WTC11 (cell line): ENCODE measurements around the gene AHR. TPM values are rescaled to one million over a fixed set of nuclear protein-coding genes. Genes with fewer than 3 reads are reported as not detected.

Source experiments
- ATAC-seq: fragments of 200-7000 bp; cut with Tn5 transposase; 2 replicates; pipeline ENCODE4 v1.10.0; 2021; ENCODE audit warnings: mild to moderate bottlenecking, moderate library complexity
- CTCF ChIA-PET: fragments of 300-600 bp; sonication (Branson Sonifier 250); formaldehyde crosslinking; loops from one replicate; lab custom pipeline; 2021; ENCODE audit warnings: antibody characterized with exemption; lab: Charles Lee
- POLR2A ChIA-PET: fragments of 350-600 bp; sonication (Branson Sonifier 250); formaldehyde crosslinking; loops from one replicate; lab custom pipeline; 2021; ENCODE audit warnings: antibody characterized with exemption; lab: Charles Lee
- DNase-seq: peaks from one replicate; pipeline ENCODE4 v3.0.0; 2021; ENCODE audit warnings: low spot score
- H3K27ac Mint-ChIP-seq: 2 replicates; pipeline ENCODE4 v1.8.0; 2021; ENCODE audit warnings: mixed read lengths
- H3K27me3 Mint-ChIP-seq: 2 replicates; pipeline ENCODE4 v1.8.0; 2021; ENCODE audit warnings: low read depth, mild to moderate bottlenecking, moderate library complexity, mixed read lengths
- H3K36me3 Mint-ChIP-seq: 2 replicates; pipeline ENCODE4 v1.8.0; 2021; ENCODE audit warnings: mixed read lengths
- H3K4me1 Mint-ChIP-seq: 2 replicates; pipeline ENCODE4 v1.8.0; 2022; ENCODE audit warnings: mixed read lengths
- H3K4me3 Mint-ChIP-seq: 2 replicates; pipeline ENCODE4 v1.8.0; 2021; ENCODE audit warnings: mild to moderate bottlenecking, moderate library complexity, mixed read lengths
- H3K9me3 Mint-ChIP-seq: 2 replicates; pipeline ENCODE4 v1.8.0; 2021; ENCODE audit warnings: mixed read lengths
- ATF1 ChIP-seq: sonication (generic); formaldehyde crosslinking; IDR thresholded peaks from 2 replicates; pipeline ENCODE4 v1.8.1; 2023; ENCODE audit warnings: mild to moderate bottlenecking, moderate library complexity, missing genetic modification reagents
- ATF6 ChIP-seq: sonication (generic); formaldehyde crosslinking; IDR thresholded peaks from 2 replicates; pipeline ENCODE4 v1.8.1; 2023; ENCODE audit warnings: mild to moderate bottlenecking, missing genetic modification reagents
- CREB1 ChIP-seq: sonication (generic); formaldehyde crosslinking; IDR thresholded peaks from 2 replicates; pipeline ENCODE4 v1.8.0; 2023; ENCODE audit warnings: mild to moderate bottlenecking, missing genetic modification reagents
- E2F5 ChIP-seq: sonication (generic); formaldehyde crosslinking; IDR thresholded peaks from 2 replicates; pipeline ENCODE4 v1.8.1; 2022; ENCODE audit warnings: mild to moderate bottlenecking, moderate library complexity, missing genetic modification reagents
- JAZF1 ChIP-seq: fragments of 250-450 bp; sonication (Bioruptor Pico); IDR thresholded peaks from 2 replicates; pipeline ENCODE4 v1.9.0; 2021; ENCODE audit warnings: moderate library complexity, mild to moderate bottlenecking, inconsistent platforms
- MAX ChIP-seq: sonication (generic); formaldehyde crosslinking; IDR thresholded peaks from 2 replicates; pipeline ENCODE4 v1.8.0; 2022; ENCODE audit warnings: mild to moderate bottlenecking, missing genetic modification reagents
- ZBTB21 ChIP-seq: sonication (generic); formaldehyde crosslinking; IDR thresholded peaks from 2 replicates; pipeline ENCODE4 v1.8.1; 2023; ENCODE audit warnings: mild to moderate bottlenecking, missing genetic modification reagents, borderline replicate concordance
- ZNF121 ChIP-seq: sonication (generic); formaldehyde crosslinking; IDR thresholded peaks from 2 replicates; pipeline ENCODE4 v1.8.0; 2023; ENCODE audit warnings: missing genetic modification reagents
- ZNF138 ChIP-seq: sonication (generic); formaldehyde crosslinking; conservative IDR thresholded peaks from 2 replicates; pipeline ENCODE4 v1.8.1; 2022; ENCODE audit warnings: mild to moderate bottlenecking, moderate library complexity, missing genetic modification reagents
- ZNF281 ChIP-seq: sonication (generic); formaldehyde crosslinking; IDR thresholded peaks from 2 replicates; pipeline ENCODE4 v1.8.0; 2023; ENCODE audit warnings: mild to moderate bottlenecking, missing genetic modification reagents
- total RNA-seq: library from RNA; stranded (reverse); gene quantifications from 3 replicates; pipeline ENCODE4 v1.2.3, GENCODE V29; 2021
- TF ChIP-seq, protein P1 (sequence below): sonication (generic); formaldehyde crosslinking; IDR thresholded peaks from 2 replicates; pipeline ENCODE4 v1.8.1; 2022; ENCODE audit warnings: low read depth, mild to moderate bottlenecking, moderate library complexity, missing genetic modification reagents, borderline replicate concordance
- TF ChIP-seq, protein P2 (sequence below): fragments of 200-600 bp; IDR thresholded peaks from 2 replicates; pipeline ENCODE4 v1.8.0; 2022; ENCODE audit warnings: antibody characterized with exemption
- TF ChIP-seq, protein P3 (sequence below): fragments of 250-450 bp; sonication (Bioruptor Pico); IDR thresholded peaks from 2 replicates; pipeline ENCODE4 v1.8.0; 2021; ENCODE audit warnings: mild to moderate bottlenecking
- TF ChIP-seq, protein P4 (sequence below): sonication (generic); formaldehyde crosslinking; IDR thresholded peaks from 2 replicates; pipeline ENCODE4 v1.8.1; 2023; ENCODE audit warnings: mild to moderate bottlenecking, missing genetic modification reagents, moderate library complexity
- TF ChIP-seq, protein P5 (sequence below): sonication (generic); formaldehyde crosslinking; IDR thresholded peaks from 2 replicates; pipeline ENCODE4 v1.8.1; 2023; ENCODE audit warnings: mild to moderate bottlenecking, missing genetic modification reagents
- TF ChIP-seq, protein P6 (sequence below): sonication (generic); formaldehyde crosslinking; conservative IDR thresholded peaks from 2 replicates; pipeline ENCODE4 v1.8.1; 2022; ENCODE audit warnings: mild to moderate bottlenecking, missing genetic modification reagents

The AHR gene
- total RNA-seq, 1 experiment from 2014 or later, result 5.8 TPM

DNA sequence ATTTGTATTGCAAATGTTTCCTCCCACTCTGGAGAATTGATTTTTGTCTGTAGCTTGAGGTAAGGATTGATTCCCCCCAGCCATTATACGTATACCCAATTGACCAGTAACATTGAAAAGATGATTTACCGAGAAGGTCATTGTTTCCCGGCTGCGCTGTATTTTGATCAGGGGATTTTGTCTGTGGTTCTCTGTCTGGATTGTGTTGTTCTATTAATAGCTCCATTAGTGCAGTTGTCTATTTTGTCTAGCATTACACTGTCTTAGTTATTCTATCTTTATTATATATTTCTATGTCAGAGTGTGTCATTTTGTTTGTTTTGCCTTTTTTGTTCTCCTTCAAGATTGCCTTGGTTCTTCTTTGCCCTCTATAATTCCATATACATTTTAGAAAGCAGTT, 37.7 kb downstream of the AHR start (continued):
- TF ChIP-seq, protein P1, sequence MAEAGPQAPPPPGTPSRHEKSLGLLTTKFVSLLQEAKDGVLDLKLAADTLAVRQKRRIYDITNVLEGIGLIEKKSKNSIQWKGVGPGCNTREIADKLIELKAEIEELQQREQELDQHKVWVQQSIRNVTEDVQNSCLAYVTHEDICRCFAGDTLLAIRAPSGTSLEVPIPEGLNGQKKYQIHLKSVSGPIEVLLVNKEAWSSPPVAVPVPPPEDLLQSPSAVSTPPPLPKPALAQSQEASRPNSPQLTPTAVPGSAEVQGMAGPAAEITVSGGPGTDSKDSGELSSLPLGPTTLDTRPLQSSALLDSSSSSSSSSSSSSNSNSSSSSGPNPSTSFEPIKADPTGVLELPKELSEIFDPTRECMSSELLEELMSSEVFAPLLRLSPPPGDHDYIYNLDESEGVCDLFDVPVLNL, result no peak
- no peak for TF ChIP-seq JAZF1 (CRISPR knock-in tag)
- TF ChIP-seq, protein P2, sequence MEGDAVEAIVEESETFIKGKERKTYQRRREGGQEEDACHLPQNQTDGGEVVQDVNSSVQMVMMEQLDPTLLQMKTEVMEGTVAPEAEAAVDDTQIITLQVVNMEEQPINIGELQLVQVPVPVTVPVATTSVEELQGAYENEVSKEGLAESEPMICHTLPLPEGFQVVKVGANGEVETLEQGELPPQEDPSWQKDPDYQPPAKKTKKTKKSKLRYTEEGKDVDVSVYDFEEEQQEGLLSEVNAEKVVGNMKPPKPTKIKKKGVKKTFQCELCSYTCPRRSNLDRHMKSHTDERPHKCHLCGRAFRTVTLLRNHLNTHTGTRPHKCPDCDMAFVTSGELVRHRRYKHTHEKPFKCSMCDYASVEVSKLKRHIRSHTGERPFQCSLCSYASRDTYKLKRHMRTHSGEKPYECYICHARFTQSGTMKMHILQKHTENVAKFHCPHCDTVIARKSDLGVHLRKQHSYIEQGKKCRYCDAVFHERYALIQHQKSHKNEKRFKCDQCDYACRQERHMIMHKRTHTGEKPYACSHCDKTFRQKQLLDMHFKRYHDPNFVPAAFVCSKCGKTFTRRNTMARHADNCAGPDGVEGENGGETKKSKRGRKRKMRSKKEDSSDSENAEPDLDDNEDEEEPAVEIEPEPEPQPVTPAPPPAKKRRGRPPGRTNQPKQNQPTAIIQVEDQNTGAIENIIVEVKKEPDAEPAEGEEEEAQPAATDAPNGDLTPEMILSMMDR, result no peak
- TF ChIP-seq ATF6 (CRISPR knock-in tag), result no peak
- TF ChIP-seq, protein P3, sequence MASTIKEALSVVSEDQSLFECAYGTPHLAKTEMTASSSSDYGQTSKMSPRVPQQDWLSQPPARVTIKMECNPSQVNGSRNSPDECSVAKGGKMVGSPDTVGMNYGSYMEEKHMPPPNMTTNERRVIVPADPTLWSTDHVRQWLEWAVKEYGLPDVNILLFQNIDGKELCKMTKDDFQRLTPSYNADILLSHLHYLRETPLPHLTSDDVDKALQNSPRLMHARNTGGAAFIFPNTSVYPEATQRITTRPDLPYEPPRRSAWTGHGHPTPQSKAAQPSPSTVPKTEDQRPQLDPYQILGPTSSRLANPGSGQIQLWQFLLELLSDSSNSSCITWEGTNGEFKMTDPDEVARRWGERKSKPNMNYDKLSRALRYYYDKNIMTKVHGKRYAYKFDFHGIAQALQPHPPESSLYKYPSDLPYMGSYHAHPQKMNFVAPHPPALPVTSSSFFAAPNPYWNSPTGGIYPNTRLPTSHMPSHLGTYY (CRISPR knock-in tag), result no peak
- no peak for TF ChIP-seq ZNF138 (CRISPR knock-in tag)

GRCh38 chr7:17339139-17339538, 40.7 kb downstream of the AHR start:
- H3K4me3 Mint-ChIP-seq, result no peak overlapping the region
- H3K9me3 Mint-ChIP-seq, result peaks cover 8% of the 10 kb centered on the region
- ChIA-PET POLR2A (no interaction called here), CTCF (no interaction called here)
- H3K27me3 Mint-ChIP-seq, result no peaks in the 10 kb centered on the region
- H3K4me1 Mint-ChIP-seq, result peaks cover 27% of the 10 kb centered on the region
- ATAC-seq (no peak), DNase-seq (no peak)
- TF ChIP-seq ZBTB21 (CRISPR knock-in tag) (no peak), ATF1 (no peak), ZNF121 (no peak), ATF6 (CRISPR knock-in tag) (no peak)
- TF ChIP-seq, protein P4, sequence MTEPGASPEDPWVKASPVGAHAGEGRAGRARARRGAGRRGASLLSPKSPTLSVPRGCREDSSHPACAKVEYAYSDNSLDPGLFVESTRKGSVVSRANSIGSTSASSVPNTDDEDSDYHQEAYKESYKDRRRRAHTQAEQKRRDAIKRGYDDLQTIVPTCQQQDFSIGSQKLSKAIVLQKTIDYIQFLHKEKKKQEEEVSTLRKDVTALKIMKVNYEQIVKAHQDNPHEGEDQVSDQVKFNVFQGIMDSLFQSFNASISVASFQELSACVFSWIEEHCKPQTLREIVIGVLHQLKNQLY (CRISPR knock-in tag), result no peak
- TF ChIP-seq, protein P5, sequence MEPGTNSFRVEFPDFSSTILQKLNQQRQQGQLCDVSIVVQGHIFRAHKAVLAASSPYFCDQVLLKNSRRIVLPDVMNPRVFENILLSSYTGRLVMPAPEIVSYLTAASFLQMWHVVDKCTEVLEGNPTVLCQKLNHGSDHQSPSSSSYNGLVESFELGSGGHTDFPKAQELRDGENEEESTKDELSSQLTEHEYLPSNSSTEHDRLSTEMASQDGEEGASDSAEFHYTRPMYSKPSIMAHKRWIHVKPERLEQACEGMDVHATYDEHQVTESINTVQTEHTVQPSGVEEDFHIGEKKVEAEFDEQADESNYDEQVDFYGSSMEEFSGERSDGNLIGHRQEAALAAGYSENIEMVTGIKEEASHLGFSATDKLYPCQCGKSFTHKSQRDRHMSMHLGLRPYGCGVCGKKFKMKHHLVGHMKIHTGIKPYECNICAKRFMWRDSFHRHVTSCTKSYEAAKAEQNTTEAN (CRISPR knock-in tag), result no peak
- no peak overlapping the region for H3K27ac Mint-ChIP-seq
- H3K36me3 Mint-ChIP-seq, result peaks cover 19% of the 10 kb centered on the region

DNA sequence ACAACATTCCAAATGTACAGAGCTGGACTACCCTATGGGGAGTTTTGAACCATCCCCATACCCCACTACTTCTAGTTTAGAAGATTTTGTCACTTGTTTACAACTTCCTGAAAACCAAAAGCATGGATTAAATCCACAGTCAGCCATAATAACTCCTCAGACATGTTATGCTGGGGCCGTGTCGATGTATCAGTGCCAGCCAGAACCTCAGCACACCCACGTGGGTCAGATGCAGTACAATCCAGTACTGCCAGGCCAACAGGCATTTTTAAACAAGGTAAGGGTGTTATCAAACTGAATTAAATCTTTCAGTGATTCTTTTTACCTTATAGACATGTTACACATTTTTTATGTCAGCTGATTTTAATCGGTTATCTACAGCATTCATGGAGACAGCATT, 41.5 kb downstream of the AHR start:
- ChIA-PET POLR2A (no interaction called here), CTCF (interaction anchor here (1.8 kb wide), 1 partner anchor 39 kb away, joined by 7 read pairs; no protein-coding TSS in a partner anchor)
- ATAC-seq, result no peak
- DNase-seq, result no peak
- peaks cover 27% of the 10 kb centered on the region for H3K4me1 Mint-ChIP-seq
- peaks cover 8% of the 10 kb centered on the region for H3K9me3 Mint-ChIP-seq
- no peak overlapping the region for H3K4me3 Mint-ChIP-seq
- H3K36me3 Mint-ChIP-seq, result peaks cover 19% of the 10 kb centered on the region
- peak overlapping the region; percentile 25; the same call in 1 of the 2 replicates for H3K27ac Mint-ChIP-seq
- no peaks in the 10 kb centered on the region for H3K27me3 Mint-ChIP-seq
- TF ChIP-seq, protein P1, result no peak
- TF ChIP-seq MAX (CRISPR knock-in tag) (no peak), ZNF281 (no peak), E2F5 (CRISPR knock-in tag) (no peak), CREB1 (CRISPR knock-in tag) (no peak)
- TF ChIP-seq, protein P6, sequence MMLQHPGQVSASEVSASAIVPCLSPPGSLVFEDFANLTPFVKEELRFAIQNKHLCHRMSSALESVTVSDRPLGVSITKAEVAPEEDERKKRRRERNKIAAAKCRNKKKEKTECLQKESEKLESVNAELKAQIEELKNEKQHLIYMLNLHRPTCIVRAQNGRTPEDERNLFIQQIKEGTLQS (CRISPR knock-in tag), result no peak
